SK-N-MC (cell line): ENCODE measurements around the gene RSPRY1.
"Not testable (repeated sequence)": the region's sequence is repeated elsewhere in the genome, so short reads cannot be mapped to it uniquely, and the experiment has no call there.

Source experiments
- DNase-seq: peaks from one replicate; pipeline ENCODE4 v3.0.0-alpha.2; 2011; ENCODE audit warnings: low read depth, low spot score
- H3K27ac ChIP-seq: fragments of 200-600 bp; sonication (generic); 2 replicates; pipeline ENCODE4 v1.5.1; 2016; ENCODE audit warnings: mixed run types
- H3K36me3 ChIP-seq: fragments of 200-600 bp; sonication (generic); 2 replicates; pipeline ENCODE4 v1.6.1; 2017; ENCODE audit warnings: antibody characterized with exemption, low read length, mixed read lengths; ENCODE audit not compliant: insufficient read depth
- H3K4me3 ChIP-seq: fragments of 200-600 bp; sonication (generic); 2 replicates; pipeline ENCODE4 v1.5.1; 2016
- H3K9ac ChIP-seq: fragments of 200-600 bp; sonication (generic); 2 replicates; pipeline ENCODE4 v1.8.0; 2017; ENCODE audit warnings: mixed run types, mixed read lengths; ENCODE audit not compliant: insufficient read length
- H3K9me3 ChIP-seq: fragments of 200-600 bp; sonication (generic); 2 replicates; pipeline ENCODE4 v1.6.1; 2017; ENCODE audit warnings: low read depth, mild to moderate bottlenecking, antibody characterized with exemption, low read length, moderate library complexity, mixed read lengths
- EZH2 ChIP-seq: fragments of 200-600 bp; sonication (generic); IDR thresholded peaks from one replicate; pipeline ENCODE4 v1.6.1; 2017; ENCODE audit warnings: antibody characterized with exemption
- FOXP2 ChIP-seq: optimal IDR thresholded peaks from 2 replicates; pipeline ENCODE3; 2011; ENCODE audit warnings: mild to moderate bottlenecking, moderate library complexity; ENCODE audit not compliant: insufficient read depth; ENCODE audit errors: extremely low read length, control extremely low read depth
- POLR2AphosphoS5 ChIP-seq: IDR thresholded peaks from 2 replicates; pipeline ENCODE4 v1.6.1; 2012; ENCODE audit warnings: mild to moderate bottlenecking, low read depth, low read length, borderline replicate concordance

Gene RSPRY1

GRCh38 chr16:57268804-57269800 lies 83.0 kb downstream of the RSPRY1 start:
- no peak for TF ChIP-seq EZH2
- no peak for TF ChIP-seq POLR2AphosphoS5
- no peak for TF ChIP-seq FOXP2
- no peak overlapping the region for H3K9ac ChIP-seq
- H3K4me3 ChIP-seq = no peak overlapping the region
- H3K27ac ChIP-seq = no peak overlapping the region
- DNase-seq = no peak
- no peaks in the 10 kb centered on the region for H3K36me3 ChIP-seq
- no peaks in the 10 kb centered on the region for H3K9me3 ChIP-seq

GRCh38 chr16:57270221-57271062 lies 84.3 kb downstream of the RSPRY1 start:
- no peak for DNase-seq
- TF ChIP-seq EZH2 = no peak
- TF ChIP-seq FOXP2 = no peak
- no peak for TF ChIP-seq POLR2AphosphoS5

GRCh38 chr16:57271063-57271345 lies 84.9 kb downstream of the RSPRY1 start:
- no peaks in the 10 kb centered on the region for H3K9me3 ChIP-seq
- no peak for DNase-seq
- TF ChIP-seq EZH2 (no peak), FOXP2 (no peak), POLR2AphosphoS5 (no peak)

More at GRCh38 chr16:57270221-57271062, 84.3 kb downstream of the RSPRY1 start:
- Histone ChIP-seq H3K4me3 (no peak overlapping the region), H3K9ac (no peak overlapping the region), H3K27ac (no peak overlapping the region), H3K36me3 (no peaks in the 10 kb centered on the region), H3K9me3 (no peaks in the 10 kb centered on the region)

GRCh38 chr16:57271867-57272495 lies 85.9 kb downstream of the RSPRY1 start:
- Histone ChIP-seq H3K9ac (no peak overlapping the region), H3K27ac (no peak overlapping the region), H3K9me3 (no peaks in the 10 kb centered on the region), H3K4me3 (no peak overlapping the region), H3K36me3 (no peaks in the 10 kb centered on the region)
- TF ChIP-seq POLR2AphosphoS5 (no peak), EZH2 (no peak), FOXP2 (no peak)
- no peak for DNase-seq

More at GRCh38 chr16:57271063-57271345, 84.9 kb downstream of the RSPRY1 start:
- Histone ChIP-seq H3K4me3 (no peak overlapping the region), H3K27ac (no peak overlapping the region), H3K36me3 (no peaks in the 10 kb centered on the region), H3K9ac (no peak overlapping the region)

GRCh38 chr16:57273359-57273758 lies 87.2 kb downstream of the RSPRY1 start:
- H3K9me3 ChIP-seq = no peaks in the 10 kb centered on the region
- H3K27ac ChIP-seq = no peak overlapping the region
- DNase-seq = no peak
- H3K36me3 ChIP-seq = no peaks in the 10 kb centered on the region
- H3K9ac ChIP-seq = no peak overlapping the region
- no peak overlapping the region for H3K4me3 ChIP-seq
- TF ChIP-seq EZH2 = no peak
- TF ChIP-seq FOXP2 = no peak
- no peak for TF ChIP-seq POLR2AphosphoS5

- H3K36me3 ChIP-seq = no peaks in the 10 kb centered on the region
- no peak overlapping the region for H3K27ac ChIP-seq
- no peak overlapping the region for H3K4me3 ChIP-seq
- TF ChIP-seq FOXP2 (no peak), POLR2AphosphoS5 (no peak), EZH2 (no peak)
- DNase-seq = no peak
- no peak overlapping the region for H3K9ac ChIP-seq
- no peaks in the 10 kb centered on the region for H3K9me3 ChIP-seq
Measured at GRCh38 chr16:57273826-57274225, 87.7 kb downstream of the RSPRY1 start.

- H3K9me3 ChIP-seq, H3K9ac ChIP-seq, H3K4me3 ChIP-seq, H3K36me3 ChIP-seq, H3K27ac ChIP-seq, DNase-seq: not testable (repeated sequence)
Measured at GRCh38 chr16:57275946-57276345, 89.8 kb downstream of the RSPRY1 start.

- Histone ChIP-seq H3K36me3 (no peaks in the 10 kb centered on the region), H3K9me3 (no peaks in the 10 kb centered on the region), H3K9ac (no peak overlapping the region), H3K27ac (no peak overlapping the region), H3K4me3 (no peak overlapping the region)
- no peak for TF ChIP-seq EZH2
- no peak for TF ChIP-seq POLR2AphosphoS5
- TF ChIP-seq FOXP2 = no peak
- DNase-seq = no peak
Measured at GRCh38 chr16:57276596-57276995, 90.5 kb downstream of the RSPRY1 start.
